GM10266 (cell line): ENCODE measurements around the gene ROPN1B.
"Not testable (repeated sequence)": the region's sequence is repeated elsewhere in the genome, so short reads cannot be mapped to it uniquely, and the experiment has no call there.

Source experiments
- DNase-seq: peaks from one replicate; pipeline ENCODE4 v3.0.0; 2012; ENCODE audit errors: extremely low spot score
- CTCF ChIP-seq: IDR thresholded peaks from 2 replicates; pipeline ENCODE4 v1.5.1; 2012; ENCODE audit warnings: mild to moderate bottlenecking, low read depth; ENCODE audit not compliant: control insufficient read depth, insufficient read depth; ENCODE audit errors: missing control alignments

The ROPN1B gene

DNA sequence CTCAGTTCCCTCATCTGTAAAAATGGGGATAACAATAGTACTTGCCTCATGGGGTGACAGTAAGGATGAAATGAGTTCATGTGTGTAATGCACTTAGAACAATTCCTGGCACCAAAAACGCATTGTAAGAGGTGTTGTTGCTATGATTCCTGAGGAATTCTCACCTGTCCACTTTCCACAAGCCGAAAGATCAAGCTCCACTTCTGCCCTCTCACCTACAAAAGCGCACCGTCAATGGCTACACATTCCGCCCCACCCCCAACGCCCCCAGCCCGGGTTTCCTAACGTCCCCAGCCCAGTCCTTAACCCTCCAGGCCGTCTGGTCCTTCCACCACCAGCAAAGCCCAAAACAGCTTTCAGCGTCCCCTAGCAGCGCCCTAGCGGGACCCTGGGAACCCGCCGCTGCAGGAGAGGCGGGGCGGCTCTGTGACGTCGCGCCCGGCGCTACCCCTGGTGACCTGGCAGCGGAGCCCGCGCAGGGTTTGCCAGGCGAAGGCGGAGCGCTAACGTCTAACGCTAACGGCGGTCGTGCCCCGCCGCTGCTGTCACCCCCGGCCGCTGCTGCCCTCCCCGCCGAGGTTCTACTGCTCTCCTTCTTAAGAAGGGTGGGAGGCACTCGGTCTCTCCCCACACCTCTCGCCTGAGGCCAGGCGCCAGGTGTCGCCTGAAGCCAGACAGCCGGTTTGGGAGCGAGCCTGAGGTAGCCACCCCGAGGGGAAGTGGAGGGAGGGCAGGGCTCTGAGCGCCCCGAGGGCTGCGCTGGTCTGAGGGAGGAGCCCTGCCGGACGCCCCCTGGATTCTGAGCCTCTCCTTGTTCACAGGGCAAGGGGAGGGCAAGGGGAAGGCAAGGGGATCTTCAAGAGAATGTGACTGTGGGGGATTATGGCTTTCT is at the start of gene ROPN1B:
TSS of gene ROPN1B (plus strand) at position 478 of the 892 bp plus-strand sequence. CDS start 2,877 bp downstream, outside the sequence.
- not testable (repeated sequence) for DNase-seq

DNA sequence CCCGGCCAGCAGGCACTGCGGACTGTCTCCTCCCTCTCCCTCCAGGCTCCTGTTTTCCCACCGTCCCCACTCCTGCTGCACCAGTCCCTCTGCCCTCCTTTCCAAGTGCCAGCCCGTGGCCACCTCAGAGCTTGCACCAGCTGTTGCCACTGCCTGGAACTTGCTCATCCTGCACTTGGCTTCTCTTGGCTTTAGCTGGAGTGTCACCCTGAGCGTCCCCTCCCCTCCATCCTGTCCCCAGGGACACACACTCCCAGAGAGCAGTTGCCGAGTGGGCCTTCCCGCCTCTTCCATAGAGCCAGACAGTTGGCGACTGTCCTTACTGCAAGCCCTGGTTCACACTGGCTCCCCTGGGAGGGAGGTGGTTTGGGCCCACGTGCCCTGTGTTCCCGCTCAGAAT is 48.8 kb upstream of the ROPN1B start:
- DNase-seq = not testable (repeated sequence)

- DNase-seq = not testable (repeated sequence)
These were observed 48.2 kb upstream of the ROPN1B start for GRCh38 chr3:125920751-125921279.

GRCh38 chr3:125921712-125922111 is 47.3 kb upstream of the ROPN1B start:
- not testable (repeated sequence) for DNase-seq
- TF ChIP-seq CTCF = peak; percentile 47

DNA sequence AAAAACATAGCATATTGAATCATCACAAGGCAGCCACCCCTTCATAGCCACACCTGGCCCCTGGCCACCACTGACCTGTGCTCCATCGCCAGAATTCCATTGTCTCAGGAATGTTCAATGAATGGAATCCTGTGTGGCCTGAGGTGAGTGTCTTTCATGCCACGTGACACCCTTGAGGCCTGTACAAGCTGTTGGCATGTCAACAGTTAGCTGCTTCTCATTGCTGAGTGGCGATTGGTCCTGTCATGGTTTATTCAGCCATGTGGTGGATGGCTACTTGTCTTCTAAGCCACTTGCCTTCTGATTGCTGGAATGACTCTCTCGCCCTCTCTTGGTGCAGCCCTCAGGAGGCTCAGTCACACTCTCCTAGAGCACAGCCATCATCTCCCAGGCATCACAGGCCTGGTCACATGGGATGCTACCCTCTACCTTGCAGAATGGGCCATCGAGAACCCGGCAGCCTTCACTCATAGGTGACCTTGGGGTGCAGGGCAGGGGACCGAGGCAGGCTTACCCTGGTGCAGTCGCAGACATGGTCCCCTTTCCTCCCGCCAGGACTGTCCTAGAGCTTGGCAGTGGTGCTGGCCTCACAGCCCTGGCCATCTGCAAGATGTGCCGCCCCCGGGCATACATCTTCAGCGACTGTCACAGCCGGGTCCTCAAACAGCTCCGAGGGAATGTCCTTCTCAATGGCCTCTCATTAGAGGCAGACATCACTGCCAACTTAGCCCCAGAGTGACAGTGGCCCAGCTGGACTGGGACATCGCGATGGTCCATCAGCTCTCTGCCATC is 45.5 kb upstream of the ROPN1B start:
- DNase-seq = not testable (repeated sequence)

GRCh38 chr3:125924276-125924675 is 44.7 kb upstream of the ROPN1B start:
- DNase-seq = not testable (repeated sequence)

DNA sequence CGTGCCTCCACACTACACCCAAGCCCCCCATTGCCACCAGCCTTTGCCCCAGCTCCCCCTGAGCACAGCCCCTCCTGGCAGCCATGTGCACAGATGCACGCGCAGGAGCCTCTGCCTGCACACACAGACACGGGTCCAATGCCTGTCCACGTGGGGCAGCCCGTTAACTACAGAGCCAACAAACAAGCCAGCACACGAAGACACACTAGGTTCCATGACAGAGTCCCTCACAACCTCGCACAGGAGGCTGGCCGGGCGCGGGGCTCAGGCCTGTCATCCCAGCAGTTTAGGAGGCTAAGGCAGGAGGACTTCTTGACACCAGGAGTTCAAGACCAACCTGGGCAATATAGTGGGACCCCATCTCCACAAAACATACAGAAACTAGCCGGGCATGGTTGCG is 43.3 kb upstream of the ROPN1B start:
- not testable (repeated sequence) for DNase-seq

DNA sequence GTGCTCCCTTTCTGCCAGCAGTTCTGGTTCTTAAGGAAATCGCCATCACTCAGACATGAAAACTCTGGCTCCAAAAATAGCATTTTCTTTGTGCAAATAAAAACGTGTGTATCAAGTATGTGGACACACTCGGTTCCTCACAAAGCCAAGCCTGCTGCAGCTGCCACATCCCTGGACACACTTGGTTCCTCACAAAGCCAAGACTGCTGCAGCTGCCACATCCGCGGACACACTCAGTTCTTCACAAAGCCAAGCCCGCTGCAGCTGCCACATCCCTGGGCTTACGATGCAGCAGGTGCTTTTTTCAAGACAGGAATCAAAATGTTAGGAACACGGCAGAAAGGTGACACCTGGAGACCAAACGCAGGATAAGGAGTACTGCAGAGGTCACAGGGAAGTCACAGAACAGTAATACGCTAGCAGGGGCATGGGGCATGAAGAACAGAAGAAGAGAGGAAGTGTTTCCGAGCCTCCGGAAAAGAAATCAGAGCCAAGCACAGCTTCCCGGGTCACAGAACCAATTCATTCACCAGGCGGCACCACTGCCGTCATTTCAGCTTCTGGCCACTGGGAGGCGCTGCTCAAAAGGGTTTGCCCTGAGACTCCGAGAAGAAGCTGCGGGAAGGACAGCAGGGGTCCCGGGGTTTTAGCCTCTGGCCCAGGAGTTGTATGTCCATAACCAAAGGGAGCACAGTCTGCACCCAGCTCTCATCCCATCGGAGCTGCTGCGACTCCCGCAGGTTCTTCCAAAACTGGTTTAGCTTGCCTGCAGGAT is 40.0 kb upstream of the ROPN1B start:
- TF ChIP-seq CTCF = peak; percentile 69
- not testable (repeated sequence) for DNase-seq

- not testable (repeated sequence) for DNase-seq
These were observed 39.2 kb upstream of the ROPN1B start for GRCh38 chr3:125929765-125930164.

DNA sequence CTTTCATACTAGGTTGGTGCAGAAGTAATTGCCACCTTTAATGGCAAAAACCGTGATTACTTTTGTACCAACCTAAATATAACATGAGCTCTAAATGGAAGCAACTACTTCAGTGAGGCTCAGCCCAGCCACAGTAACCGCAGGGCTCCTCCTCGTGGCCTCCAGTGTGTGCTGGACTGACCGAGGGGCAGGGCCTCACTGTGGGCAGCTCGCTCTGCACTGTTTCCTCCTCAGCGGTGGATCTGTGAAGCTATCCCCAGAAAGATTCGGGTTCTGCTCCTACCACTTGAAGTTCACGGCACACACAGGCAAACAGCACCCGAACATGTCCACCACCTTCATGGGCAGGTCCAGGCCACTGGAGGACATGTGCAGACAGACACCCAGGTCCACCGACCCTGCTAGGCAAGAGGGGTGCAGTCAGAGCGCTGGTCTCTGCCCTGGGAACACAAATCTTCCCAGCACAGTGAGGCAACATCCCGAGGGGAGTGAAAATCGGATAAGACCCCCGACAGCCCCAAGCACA is 37.6 kb upstream of the ROPN1B start:
- DNase-seq = not testable (repeated sequence)

DNA sequence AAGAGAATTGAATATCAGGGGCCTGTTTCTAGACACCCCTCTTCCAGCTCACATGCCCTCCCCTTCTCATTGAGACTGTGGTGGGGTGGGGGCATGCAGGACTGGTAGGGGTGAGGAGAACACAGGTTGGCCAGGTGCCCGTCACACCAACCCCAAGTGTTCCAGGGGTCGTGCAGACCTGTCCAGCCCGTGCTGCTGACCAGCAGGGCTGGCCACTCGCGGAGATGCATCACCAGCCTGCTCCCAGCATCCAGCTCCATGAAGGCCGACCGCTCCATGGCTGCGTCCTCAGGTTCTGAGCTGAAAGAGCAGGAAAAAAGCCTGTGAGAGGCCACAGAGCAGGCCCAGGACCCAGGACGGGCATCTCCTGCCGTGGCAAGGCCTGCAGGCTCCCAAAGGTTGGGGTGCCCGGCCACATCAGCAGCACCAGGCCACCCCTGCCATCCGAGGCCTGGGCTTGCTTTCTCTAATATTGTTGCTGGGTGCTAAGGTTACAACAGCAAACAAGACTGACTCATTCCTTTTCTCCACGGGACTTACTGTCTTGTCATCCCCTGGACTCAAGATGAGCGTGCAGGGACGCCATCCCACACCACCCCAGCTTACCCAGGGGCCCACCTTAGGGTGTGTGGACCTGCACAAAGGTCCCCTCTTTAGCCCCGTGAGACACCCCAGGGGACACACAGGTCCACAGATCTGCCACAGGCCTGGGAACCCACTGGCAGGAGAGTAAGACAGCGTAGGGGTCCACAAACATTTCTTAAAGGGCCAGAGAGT is 35.4 kb upstream of the ROPN1B start:
- DNase-seq = not testable (repeated sequence)

DNA sequence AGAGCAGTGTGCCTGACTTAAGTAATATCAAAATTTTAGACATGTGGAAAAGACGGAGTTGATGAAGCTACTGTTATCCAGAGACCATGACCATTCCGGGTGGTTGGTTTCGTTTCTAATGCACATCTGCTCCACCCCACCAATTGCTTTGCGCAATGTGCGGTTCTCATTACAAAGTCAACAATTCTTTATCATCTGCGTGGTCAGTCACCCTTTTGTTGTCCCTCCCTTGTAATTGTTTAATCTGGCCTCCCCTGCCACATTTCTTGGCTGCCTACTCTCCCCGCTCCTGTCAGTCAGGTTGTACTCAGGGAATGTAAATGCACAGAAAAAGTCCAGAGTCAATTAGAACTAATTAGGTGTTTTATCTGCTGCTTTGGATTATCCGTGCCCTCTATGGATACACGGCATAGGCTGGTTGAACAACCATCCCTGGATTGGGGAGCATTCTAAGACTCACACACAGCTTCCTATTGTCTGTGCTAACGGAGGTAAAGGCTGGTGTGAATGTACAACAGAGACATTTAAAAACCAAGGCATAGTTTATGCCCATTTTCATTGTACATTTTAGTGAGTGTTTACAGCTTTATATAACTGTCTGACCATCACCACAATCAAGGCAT is 33.6 kb upstream of the ROPN1B start:
- not testable (repeated sequence) for DNase-seq
